ENCODE data around the gene WWOX. TPM values are rescaled to one million over a fixed set of nuclear protein-coding genes. Genes with fewer than 3 reads are reported as not detected.

The WWOX gene
- total RNA-seq, 4 donors from 2014 or later: 12.9 to 53.5 (median 25.6) TPM

GRCh38 chr16:78438219-78438618, 338.8 kb downstream of the WWOX start:
- no peaks in the 10 kb centered on the region for H3K36me3 ChIP-seq
- H3K4me3 ChIP-seq: no peak overlapping the region
- H3K27ac ChIP-seq: no peak overlapping the region
- 80 to 98% methylated on average over 4 of the region's 4 CpGs for WGBS, 2 donors (ENCODE audit: low coverage in 1 of 2)
- H3K4me1 ChIP-seq: no peaks in the 10 kb centered on the region
- TF ChIP-seq POLR2A (IDR thresholded peaks at IDR 0.05): no peak
- no peak for TF ChIP-seq CTCF (IDR thresholded peaks at IDR 0.05)
- TF ChIP-seq EP300 (IDR thresholded peaks at IDR 0.05): no peak
- TF ChIP-seq POLR2AphosphoS5 (IDR thresholded peaks at IDR 0.05): no peak
- H3K9me3 ChIP-seq: no peaks in the 10 kb centered on the region
- no peak for ATAC-seq
- H3K27me3 ChIP-seq: no peaks in the 10 kb centered on the region

- H3K9me3 ChIP-seq: no peaks in the 10 kb centered on the region
- no peak for ATAC-seq
- TF ChIP-seq CTCF (IDR thresholded peaks at IDR 0.05) (no peak), EP300 (IDR thresholded peaks at IDR 0.05) (no peak), POLR2A (IDR thresholded peaks at IDR 0.05) (no peak), POLR2AphosphoS5 (IDR thresholded peaks at IDR 0.05) (no peak)
- no peak overlapping the region for H3K4me3 ChIP-seq
- H3K27ac ChIP-seq: no peak overlapping the region
- H3K4me1 ChIP-seq: no peaks in the 10 kb centered on the region
- WGBS, 2 donors (ENCODE audit: low coverage in 1 of 2): 90% methylated on average over 10 to 13 of the region's 13 CpGs
- H3K36me3 ChIP-seq: no peaks in the 10 kb centered on the region
- no peaks in the 10 kb centered on the region for H3K27me3 ChIP-seq
Measured at GRCh38 chr16:78438632-78439031, 339.2 kb downstream of the WWOX start.

- ATAC-seq: no peak
- Histone ChIP-seq H3K4me3 (no peak overlapping the region), H3K27me3 (no peaks in the 10 kb centered on the region), H3K36me3 (no peaks in the 10 kb centered on the region), H3K27ac (no peak overlapping the region), H3K9me3 (no peaks in the 10 kb centered on the region), H3K4me1 (no peaks in the 10 kb centered on the region)
- WGBS, 2 donors (ENCODE audit: low coverage in 1 of 2): 46 to 63% methylated on average over 1 to 2 of the region's 2 CpGs
- no peak for TF ChIP-seq POLR2A (IDR thresholded peaks at IDR 0.05)
- no peak for TF ChIP-seq POLR2AphosphoS5 (IDR thresholded peaks at IDR 0.05)
- TF ChIP-seq CTCF (IDR thresholded peaks at IDR 0.05): no peak
- no peak for TF ChIP-seq EP300 (IDR thresholded peaks at IDR 0.05)
Measured at GRCh38 chr16:78439646-78440045, 340.2 kb downstream of the WWOX start.

- no peak for ATAC-seq
- Histone ChIP-seq H3K27me3 (no peaks in the 10 kb centered on the region), H3K36me3 (no peaks in the 10 kb centered on the region), H3K27ac (no peak overlapping the region), H3K9me3 (no peaks in the 10 kb centered on the region), H3K4me3 (no peak overlapping the region), H3K4me1 (no peaks in the 10 kb centered on the region)
- TF ChIP-seq CTCF (IDR thresholded peaks at IDR 0.05): no peak
- no peak for TF ChIP-seq POLR2A (IDR thresholded peaks at IDR 0.05)
- no peak for TF ChIP-seq EP300 (IDR thresholded peaks at IDR 0.05)
- no peak for TF ChIP-seq POLR2AphosphoS5 (IDR thresholded peaks at IDR 0.05)
- WGBS, 2 donors (ENCODE audit: low coverage in 1 of 2): 83 to 92% methylated on average over 5 of the region's 5 CpGs
Measured at GRCh38 chr16:78441298-78441697, 341.8 kb downstream of the WWOX start.

- no peaks in the 10 kb centered on the region for H3K4me1 ChIP-seq
- H3K4me3 ChIP-seq: no peak overlapping the region
- H3K27ac ChIP-seq: no peak overlapping the region
- no peaks in the 10 kb centered on the region for H3K9me3 ChIP-seq
- H3K27me3 ChIP-seq: no peaks in the 10 kb centered on the region
- 44 to 56% methylated on average over 6 to 13 of the region's 13 CpGs for WGBS, 2 donors (ENCODE audit: low coverage in 1 of 2)
- TF ChIP-seq POLR2A (IDR thresholded peaks at IDR 0.05) (no peak), CTCF (IDR thresholded peaks at IDR 0.05) (no peak), POLR2AphosphoS5 (IDR thresholded peaks at IDR 0.05) (no peak), EP300 (IDR thresholded peaks at IDR 0.05) (no peak)
- H3K36me3 ChIP-seq: no peaks in the 10 kb centered on the region
- ATAC-seq: no peak
Measured at GRCh38 chr16:78443542-78444364, 344.3 kb downstream of the WWOX start.

Data from gastroesophageal sphincter (tissue), 4 donors.